Effector CD8-positive, alpha-beta T cell (primary cell): ENCODE data around the gene KATNIP.

Source experiments
- DNase-seq: peaks from one replicate; lab custom pipeline; 2025; lab: John Stamatoyannopoulos, UW

KATNIP gene

DNA sequence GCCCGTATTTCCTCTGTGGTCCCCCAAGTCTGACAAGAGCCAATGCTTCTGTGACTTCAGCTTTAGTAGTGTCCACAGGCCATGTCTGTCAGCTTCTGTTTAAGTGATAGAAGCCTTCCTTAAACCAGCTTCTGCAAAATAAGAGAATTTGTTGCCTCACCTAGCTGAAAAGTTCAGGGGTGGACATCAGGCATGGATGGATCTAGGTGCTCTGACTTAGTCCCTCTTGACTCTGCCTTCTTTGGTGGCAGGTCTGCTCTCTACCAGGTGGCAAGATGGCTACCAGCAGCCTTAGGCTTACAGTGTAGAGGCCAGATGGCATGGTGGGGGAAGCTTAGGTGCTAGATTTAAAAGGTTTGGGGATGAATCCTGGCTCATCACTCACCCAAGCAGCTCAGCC lies 33.7 kb downstream of the KATNIP start:
- DNase-seq: no peak

DNA sequence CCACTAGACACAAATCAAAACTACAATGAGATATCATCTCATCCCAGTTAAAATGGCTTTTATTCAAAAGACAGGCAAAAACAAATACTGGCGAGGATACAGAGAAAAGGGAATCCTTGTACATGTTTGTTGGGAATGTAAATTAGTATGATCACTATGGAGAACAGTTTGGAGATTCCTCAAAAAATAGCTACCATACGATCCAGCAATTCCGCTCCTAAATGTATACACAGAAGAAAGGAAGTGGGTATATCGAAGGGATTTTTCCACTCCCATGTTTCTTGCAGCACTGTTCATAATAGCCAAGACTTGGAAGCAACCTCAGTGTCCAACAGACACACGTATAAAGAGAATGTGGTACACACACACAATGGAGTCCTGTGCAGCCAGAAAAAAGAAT lies 35.3 kb downstream of the KATNIP start:
- DNase-seq: no peak

DNA sequence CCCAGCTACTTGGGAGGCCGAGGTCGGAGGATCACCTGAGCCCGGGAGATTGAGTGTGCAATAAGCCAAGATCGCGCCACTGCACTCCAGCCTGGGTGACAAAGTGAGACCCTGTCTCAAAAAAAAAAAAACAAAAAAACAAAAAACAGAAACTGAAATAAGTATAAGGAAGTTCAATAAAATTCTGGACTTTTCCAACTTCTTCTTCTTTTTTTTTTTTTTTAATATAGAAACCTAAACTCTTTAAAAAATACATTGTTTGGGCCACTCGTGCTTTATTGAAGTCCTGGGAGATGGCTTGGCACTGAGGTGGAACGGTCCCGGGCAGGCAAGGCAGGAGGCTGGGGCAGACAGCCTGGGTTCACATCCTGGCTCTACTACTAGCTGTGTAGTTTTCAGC lies 36.8 kb downstream of the KATNIP start:
- no peak for DNase-seq

DNA sequence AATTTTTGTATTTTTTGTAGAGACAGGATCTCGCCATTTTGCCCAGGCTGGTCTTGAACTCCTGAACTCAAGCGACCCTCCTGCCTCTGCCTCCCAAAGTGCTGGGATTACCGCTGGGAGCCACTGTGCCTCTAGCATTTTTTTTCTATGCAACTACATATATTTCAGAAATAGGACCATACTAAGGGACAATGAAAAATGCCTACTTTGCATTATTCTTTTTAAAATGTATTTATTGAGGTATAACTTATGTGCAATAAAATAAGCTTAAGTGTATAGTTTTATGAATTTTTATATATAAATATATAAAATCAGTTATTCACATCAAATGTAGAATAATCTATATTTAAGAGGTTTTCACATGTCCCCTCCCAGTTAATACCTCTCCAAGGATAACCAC lies 38.1 kb downstream of the KATNIP start:
- no peak for DNase-seq

DNA sequence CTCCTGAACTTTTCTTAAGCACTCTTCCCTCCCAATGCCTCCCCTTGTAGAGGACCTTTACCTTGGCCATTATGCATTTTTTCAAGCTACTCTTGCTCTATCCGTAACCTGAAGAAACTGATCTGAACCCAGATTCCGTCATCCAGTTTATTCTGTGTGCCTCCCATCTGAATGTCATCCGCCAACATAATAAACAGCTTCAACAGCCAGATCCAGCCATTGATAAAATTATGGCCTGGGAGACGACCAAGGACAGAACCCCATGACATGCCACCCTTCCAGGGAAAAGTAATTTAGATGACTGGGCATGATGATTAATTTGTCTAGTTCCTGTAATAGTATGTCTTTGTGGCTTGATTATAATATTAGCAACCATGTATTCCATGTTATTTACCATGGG lies 41.9 kb downstream of the KATNIP start:
- no peak for DNase-seq

DNA sequence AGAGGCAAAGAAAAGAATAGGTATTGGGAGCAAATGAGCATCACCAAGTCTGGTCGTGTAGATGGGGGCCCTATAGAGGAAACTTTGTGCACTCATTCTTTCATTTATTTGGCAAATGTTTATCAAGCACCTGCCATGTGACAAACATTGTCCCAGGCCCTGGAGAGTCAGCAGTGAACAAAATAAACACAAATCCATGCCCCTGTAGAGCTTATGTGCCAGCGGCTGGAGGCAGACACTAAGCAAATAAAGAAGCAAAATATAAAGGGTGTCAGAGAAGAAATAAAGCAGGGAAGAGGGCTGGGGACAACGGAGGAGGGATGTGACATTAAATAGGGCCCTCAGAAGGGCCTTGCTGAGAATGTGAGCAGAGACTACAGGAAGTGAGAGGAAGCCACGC lies 45.5 kb downstream of the KATNIP start:
- DNase-seq: no peak

DNA sequence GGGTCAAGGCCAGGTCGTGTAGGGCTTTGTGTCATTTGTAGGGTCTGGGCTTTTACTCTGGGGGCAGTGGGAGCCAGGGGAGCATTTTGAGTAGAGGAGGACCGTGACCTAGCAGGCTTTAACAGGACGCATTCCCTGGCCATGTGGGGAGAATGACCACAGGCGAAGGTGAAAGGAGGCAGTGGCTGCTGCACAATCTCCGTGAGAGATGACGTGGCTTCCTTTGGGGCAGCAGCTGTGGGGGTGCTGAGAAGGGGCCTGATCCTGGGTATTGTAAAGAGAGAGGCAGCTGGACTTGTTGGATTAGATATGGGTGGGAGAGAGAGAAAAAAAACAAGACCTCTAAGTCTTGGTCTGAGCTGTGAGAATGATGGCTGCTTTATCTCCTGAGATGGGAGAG lies 46.0 kb downstream of the KATNIP start:
- no peak for DNase-seq

DNA sequence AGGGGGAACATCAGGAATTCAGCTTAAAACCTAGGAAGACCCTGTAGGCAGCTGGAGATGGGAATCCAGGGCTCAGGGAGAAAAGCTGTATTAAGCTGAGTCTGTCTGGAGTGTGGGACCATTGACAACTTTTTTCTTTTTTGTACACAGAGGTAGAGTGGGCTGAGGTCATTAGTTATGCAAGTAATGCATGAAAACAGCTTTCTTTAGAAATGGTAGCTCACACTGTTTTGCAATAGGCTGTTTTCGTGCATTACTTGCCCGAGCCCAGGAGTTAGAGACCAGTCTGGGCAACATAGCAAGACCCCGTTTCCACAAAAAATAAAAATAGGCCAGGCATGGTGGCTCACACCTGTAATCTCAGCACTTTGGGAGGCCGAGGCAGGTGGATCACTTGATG lies 46.5 kb downstream of the KATNIP start:
- DNase-seq: no peak

DNA sequence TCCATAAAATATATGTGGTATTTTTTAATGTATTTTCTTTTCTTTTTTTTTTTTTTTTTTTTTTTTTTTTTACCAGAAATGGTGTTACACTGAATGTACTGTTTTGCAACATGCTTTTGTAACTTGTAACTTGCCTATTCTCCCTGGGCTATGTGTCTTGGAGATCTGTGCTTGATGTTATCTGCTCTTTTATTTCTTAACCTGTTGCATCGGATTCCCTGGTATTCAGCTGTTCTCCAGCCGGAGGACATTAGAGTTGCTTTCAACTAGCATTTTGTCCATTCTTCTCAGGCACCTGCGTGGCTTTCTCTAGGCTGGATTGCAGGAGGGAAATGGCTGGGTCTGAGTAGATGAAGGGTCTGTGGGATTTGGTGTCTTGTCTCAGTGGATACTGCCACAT lies 47.4 kb downstream of the KATNIP start:
- DNase-seq: no peak

DNA sequence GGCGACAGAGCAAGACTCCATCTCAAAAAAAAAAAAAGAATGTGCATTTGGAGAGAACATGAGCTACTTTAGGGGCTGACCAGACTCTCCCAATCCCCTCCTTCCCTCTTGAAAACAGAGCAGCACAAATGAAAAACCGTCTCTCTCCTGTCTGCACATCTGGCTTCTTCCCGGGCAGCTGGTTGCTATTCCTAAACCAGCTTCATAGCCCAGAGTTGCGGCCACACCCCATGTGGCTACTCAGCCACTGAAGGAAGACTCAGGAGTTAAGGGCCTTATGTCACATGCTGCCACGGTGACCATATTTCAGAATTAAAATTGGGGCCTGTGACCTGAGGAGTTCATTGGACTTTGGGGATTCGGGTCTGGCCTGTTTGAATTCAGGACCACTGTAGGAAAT lies 48.3 kb downstream of the KATNIP start:
- DNase-seq: no peak

DNA sequence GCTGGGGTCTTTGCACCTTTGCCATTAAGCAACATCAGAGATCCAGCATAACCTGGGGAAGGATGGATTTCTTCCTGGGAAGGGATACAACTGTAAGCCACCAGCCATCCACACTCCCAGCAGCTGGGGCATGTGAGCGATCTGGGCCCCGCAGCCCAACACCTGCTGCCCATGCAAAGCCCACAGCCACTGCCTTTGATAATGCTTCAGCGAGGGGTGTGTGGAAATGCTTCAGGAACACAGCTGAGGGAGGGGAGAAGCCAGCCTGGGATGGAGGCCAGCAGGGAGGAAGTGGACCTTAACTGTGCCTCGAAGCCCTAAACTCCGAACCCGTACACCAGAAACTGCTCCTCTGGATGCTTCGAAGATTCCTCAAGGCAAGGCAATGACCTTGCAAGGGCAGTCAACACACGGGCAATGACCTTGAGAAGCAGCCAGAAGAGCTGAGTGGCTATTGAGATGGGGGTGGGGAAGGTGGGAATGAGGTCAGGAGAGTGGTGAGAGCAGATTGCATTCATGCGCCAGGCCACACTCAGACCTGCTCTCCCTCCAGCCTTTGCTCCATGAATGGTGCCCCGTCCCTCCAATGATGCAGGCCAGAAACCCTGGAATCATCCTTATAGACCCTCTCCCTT lies 49.1 kb downstream of the KATNIP start:
- no peak for DNase-seq

DNA sequence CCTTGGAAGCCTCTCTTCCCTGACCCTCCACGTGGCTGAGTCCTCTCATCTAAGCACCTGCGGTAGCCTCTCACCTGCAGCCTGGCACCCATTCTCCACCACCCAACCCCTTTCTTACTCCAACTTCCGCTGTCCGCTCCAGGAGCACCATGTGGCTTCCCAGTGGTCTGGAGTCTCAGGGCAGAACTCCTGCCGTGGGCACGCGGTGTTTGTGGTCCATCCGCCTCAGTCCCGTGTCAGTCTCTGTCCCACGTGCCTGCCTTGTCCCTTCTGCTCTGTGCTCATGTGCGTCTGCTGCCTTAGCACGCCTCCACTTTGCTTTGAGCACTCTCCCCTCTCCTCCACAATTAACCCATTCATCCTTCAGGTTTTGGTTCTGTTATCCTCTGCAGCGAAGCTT lies 49.7 kb downstream of the KATNIP start:
- DNase-seq: no peak
